Astrocyte (in vitro differentiated cells and primary cell): ENCODE measurements around the gene MED13L. TPM values are rescaled to one million over a fixed set of nuclear protein-coding genes. Genes with fewer than 3 reads are reported as not detected.

Experiments
- DNase-seq: peaks from one replicate; pipeline ENCODE4 v3.0.0-alpha.2; 2010; ENCODE audit warnings: low read depth
- FAIRE-seq: peaks from 2 replicates; lab custom pipeline; 2011; peaks lifted over from hg19 to GRCh38; lab: Jason Lieb, UNC
- H2AFZ ChIP-seq: 2 replicates; pipeline ENCODE4 v1.6.0; 2012; ENCODE audit warnings: low read depth, low read length, inconsistent platforms
- H3K27ac ChIP-seq: 2 replicates; pipeline ENCODE4 v1.5.1; 2011; ENCODE audit warnings: low read depth, low read length, inconsistent platforms
- H3K27me3 ChIP-seq: 2 replicates; pipeline ENCODE4 v1.6.0; 2011; ENCODE audit warnings: low read length, inconsistent platforms; ENCODE audit not compliant: insufficient read depth
- H3K36me3 ChIP-seq: 2 replicates; pipeline ENCODE4 v1.5.1; 2011; ENCODE audit warnings: low read length, inconsistent platforms; ENCODE audit not compliant: insufficient read depth
- H3K4me1 ChIP-seq: 2 replicates; pipeline ENCODE4 v1.5.1; 2011; ENCODE audit warnings: low read length, inconsistent platforms; ENCODE audit not compliant: insufficient read depth
- H3K4me2 ChIP-seq: 2 replicates; pipeline ENCODE4 v1.6.0; 2012; ENCODE audit warnings: low read length, inconsistent platforms
- H3K4me3 ChIP-seq: 2 replicates; pipeline ENCODE4 v1.5.1; 2011; ENCODE audit warnings: low read depth, mild to moderate bottlenecking, low read length, inconsistent platforms; ENCODE audit not compliant: insufficient read depth
- H3K79me2 ChIP-seq: 2 replicates; pipeline ENCODE4 v1.6.0; 2012; ENCODE audit warnings: mild to moderate bottlenecking, low read length, inconsistent platforms; ENCODE audit not compliant: insufficient read depth
- H3K9ac ChIP-seq: 2 replicates; pipeline ENCODE4 v1.6.0; 2012; ENCODE audit warnings: mild to moderate bottlenecking, low read length, inconsistent platforms
- H3K9me3 ChIP-seq: 2 replicates; pipeline ENCODE4 v1.5.1; 2012; ENCODE audit warnings: low read depth, mild to moderate bottlenecking, low read length, inconsistent platforms; ENCODE audit not compliant: insufficient read depth
- H4K20me1 ChIP-seq: 2 replicates; pipeline ENCODE4 v1.6.0; 2012; ENCODE audit warnings: low read length, inconsistent platforms; ENCODE audit not compliant: insufficient read depth
- H3K27ac Mint-ChIP-seq: one replicate; pipeline ENCODE4 v1.8.0; 2021; ENCODE audit warnings: mild to moderate bottlenecking, mixed read lengths; ENCODE audit not compliant: unreplicated experiment
- H3K27me3 Mint-ChIP-seq: one replicate; pipeline ENCODE4 v1.8.0; 2021; ENCODE audit warnings: low read depth, mixed read lengths; ENCODE audit not compliant: unreplicated experiment
- H3K36me3 Mint-ChIP-seq: one replicate; pipeline ENCODE4 v1.8.0; 2021; ENCODE audit warnings: low read depth, mixed read lengths; ENCODE audit not compliant: unreplicated experiment
- H3K4me1 Mint-ChIP-seq: one replicate; pipeline ENCODE4 v1.8.0; 2021; ENCODE audit warnings: low read depth, mixed read lengths; ENCODE audit not compliant: unreplicated experiment
- H3K4me3 Mint-ChIP-seq: one replicate; pipeline ENCODE4 v1.8.0; 2021; ENCODE audit warnings: mild to moderate bottlenecking, moderate library complexity, mixed read lengths; ENCODE audit not compliant: unreplicated experiment
- H3K9me3 Mint-ChIP-seq: one replicate; pipeline ENCODE4 v1.8.0; 2021; ENCODE audit warnings: mild to moderate bottlenecking, mixed read lengths; ENCODE audit not compliant: unreplicated experiment
- CTCF ChIP-seq: IDR thresholded peaks from 2 replicates; pipeline ENCODE4 v1.5.1; 2011; ENCODE audit warnings: low read depth, mild to moderate bottlenecking, inconsistent platforms, low read length, moderate library complexity; ENCODE audit not compliant: insufficient read depth
- EZH2 ChIP-seq: IDR thresholded peaks from 2 replicates; pipeline ENCODE4 v1.6.1; 2012; ENCODE audit warnings: mild to moderate bottlenecking, low read length, inconsistent platforms; ENCODE audit not compliant: insufficient read depth
- total RNA-seq: library from RNA; stranded (reverse); gene quantifications from 2 replicates; pipeline ENCODE4 v1.2.1, GENCODE V29; 2021

MED13L gene
- total RNA-seq, 1 donor from 2014 or later: 153 TPM

GRCh38 chr12:116297224-116297834 lies 19.8 kb upstream of the MED13L start:
- no peak for FAIRE-seq
- H3K79me2 ChIP-seq: no peaks in the 10 kb centered on the region
- Mint-ChIP-seq H3K36me3 (no peaks in the 10 kb centered on the region), H3K27me3 (peaks cover 1% of the 10 kb centered on the region), H3K9me3 (peaks cover 2% of the 10 kb centered on the region), H3K4me3 (no peak overlapping the region), H3K4me1 (peaks cover 8% of the 10 kb centered on the region), H3K27ac (no peak overlapping the region)
- H3K27me3 ChIP-seq: no peaks in the 10 kb centered on the region
- DNase-seq: no peak
- no peak overlapping the region for H3K4me2 ChIP-seq
- H2AFZ ChIP-seq: no peak overlapping the region
- no peaks in the 10 kb centered on the region for H3K36me3 ChIP-seq
- no peak overlapping the region for H3K4me3 ChIP-seq
- H3K9me3 ChIP-seq: no peaks in the 10 kb centered on the region
- H3K4me1 ChIP-seq: no peaks in the 10 kb centered on the region
- no peaks in the 10 kb centered on the region for H4K20me1 ChIP-seq
- no peak overlapping the region for H3K9ac ChIP-seq
- H3K27ac ChIP-seq: no peak overlapping the region
- TF ChIP-seq CTCF (no peak), EZH2 (no peak)

GRCh38 chr12:116295327-116296263 lies 18.1 kb upstream of the MED13L start:
- Histone ChIP-seq H2AFZ (no peak overlapping the region), H3K36me3 (no peaks in the 10 kb centered on the region), H3K4me1 (no peaks in the 10 kb centered on the region), H3K9me3 (no peaks in the 10 kb centered on the region), H3K27ac (no peak overlapping the region), H3K4me2 (no peak overlapping the region), H3K27me3 (no peaks in the 10 kb centered on the region), H3K4me3 (no peak overlapping the region), H3K79me2 (no peaks in the 10 kb centered on the region), H3K9ac (no peak overlapping the region), H4K20me1 (no peaks in the 10 kb centered on the region)
- no peaks in the 10 kb centered on the region for H3K36me3 Mint-ChIP-seq
- no peak overlapping the region for H3K27ac Mint-ChIP-seq
- H3K9me3 Mint-ChIP-seq: peaks cover 2% of the 10 kb centered on the region
- FAIRE-seq: no peak
- H3K4me3 Mint-ChIP-seq: no peak overlapping the region
- peaks cover 8% of the 10 kb centered on the region for H3K4me1 Mint-ChIP-seq
- H3K27me3 Mint-ChIP-seq: peaks cover 1% of the 10 kb centered on the region
- no peak for TF ChIP-seq EZH2
- TF ChIP-seq CTCF: no peak
- DNase-seq: no peak
